ENCODE results near the gene ROPN1L. TPM values are rescaled to one million over a fixed set of nuclear protein-coding genes. Genes with fewer than 3 reads are reported as not detected.

ROPN1L gene
- total RNA-seq, 1 donor from 2014 or later: not detected

DNA sequence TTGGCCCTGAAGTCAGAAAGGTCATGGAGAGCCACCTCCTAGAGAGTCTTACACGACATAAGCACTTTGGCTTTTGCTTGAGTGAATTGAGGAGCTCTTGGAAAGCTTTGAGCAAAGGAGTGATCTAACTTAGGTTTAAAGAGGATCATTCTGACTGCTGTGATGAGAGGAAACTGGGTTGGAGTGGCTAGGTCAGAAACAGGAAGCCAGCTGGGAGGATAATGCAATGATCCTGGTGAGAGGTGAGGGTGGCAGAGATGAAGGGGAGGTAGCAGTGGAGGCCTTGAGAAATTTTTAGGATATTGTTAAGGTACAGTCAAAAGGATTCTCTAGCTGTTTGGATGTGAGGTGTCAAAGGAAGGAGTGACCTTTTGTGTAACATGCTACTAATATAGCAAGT, 32.2 kb upstream of the ROPN1L start:
- H3K27me3 Mint-ChIP-seq (ENCODE audit: unreplicated experiment): no peaks in the 10 kb centered on the region
- H3K9me3 Mint-ChIP-seq (ENCODE audit: unreplicated experiment): peaks cover 2% of the 10 kb centered on the region
- TF ChIP-seq, protein P1, sequence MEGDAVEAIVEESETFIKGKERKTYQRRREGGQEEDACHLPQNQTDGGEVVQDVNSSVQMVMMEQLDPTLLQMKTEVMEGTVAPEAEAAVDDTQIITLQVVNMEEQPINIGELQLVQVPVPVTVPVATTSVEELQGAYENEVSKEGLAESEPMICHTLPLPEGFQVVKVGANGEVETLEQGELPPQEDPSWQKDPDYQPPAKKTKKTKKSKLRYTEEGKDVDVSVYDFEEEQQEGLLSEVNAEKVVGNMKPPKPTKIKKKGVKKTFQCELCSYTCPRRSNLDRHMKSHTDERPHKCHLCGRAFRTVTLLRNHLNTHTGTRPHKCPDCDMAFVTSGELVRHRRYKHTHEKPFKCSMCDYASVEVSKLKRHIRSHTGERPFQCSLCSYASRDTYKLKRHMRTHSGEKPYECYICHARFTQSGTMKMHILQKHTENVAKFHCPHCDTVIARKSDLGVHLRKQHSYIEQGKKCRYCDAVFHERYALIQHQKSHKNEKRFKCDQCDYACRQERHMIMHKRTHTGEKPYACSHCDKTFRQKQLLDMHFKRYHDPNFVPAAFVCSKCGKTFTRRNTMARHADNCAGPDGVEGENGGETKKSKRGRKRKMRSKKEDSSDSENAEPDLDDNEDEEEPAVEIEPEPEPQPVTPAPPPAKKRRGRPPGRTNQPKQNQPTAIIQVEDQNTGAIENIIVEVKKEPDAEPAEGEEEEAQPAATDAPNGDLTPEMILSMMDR (IDR thresholded peaks at IDR 0.05; ENCODE audit: partially characterized antibody, unreplicated experiment): no peak
- no peak for DNase-seq
- H3K4me1 Mint-ChIP-seq (ENCODE audit: low read depth, unreplicated experiment): no peaks in the 10 kb centered on the region
- no peak overlapping the region for H3K27ac Mint-ChIP-seq (ENCODE audit: unreplicated experiment)
- H3K36me3 Mint-ChIP-seq (ENCODE audit: unreplicated experiment): peaks cover 9% of the 10 kb centered on the region
- no peak overlapping the region for H3K4me3 Mint-ChIP-seq (ENCODE audit: unreplicated experiment)

- H3K36me3 Mint-ChIP-seq (ENCODE audit: unreplicated experiment): peaks cover 8% of the 10 kb centered on the region
Observed at GRCh38 chr5:10410662-10411061, 31.0 kb upstream of the ROPN1L start.

DNA sequence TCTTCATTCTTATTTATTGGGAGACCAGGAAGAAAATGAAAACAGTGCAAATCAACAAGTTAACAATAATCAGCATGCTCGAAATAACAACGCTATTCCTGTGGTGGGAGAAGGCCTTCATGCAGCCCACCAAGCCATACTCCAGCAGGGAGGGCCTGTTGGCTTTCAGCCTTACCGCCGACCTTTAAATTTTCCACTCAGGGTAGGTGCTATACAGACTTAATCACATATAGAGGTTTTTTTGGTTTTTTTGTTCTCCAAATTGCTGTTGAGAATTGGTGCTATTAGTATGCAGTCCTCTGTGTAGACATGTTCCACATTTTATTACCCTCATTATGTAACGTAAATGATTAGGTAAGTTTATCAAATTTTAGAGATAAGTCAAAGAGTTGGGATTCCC, 30.3 kb upstream of the ROPN1L start:
- TF ChIP-seq, protein P1 (IDR thresholded peaks at IDR 0.05; ENCODE audit: partially characterized antibody, unreplicated experiment): no peak
- H3K9me3 Mint-ChIP-seq (ENCODE audit: unreplicated experiment): peaks cover 1% of the 10 kb centered on the region
- no peak for DNase-seq
- H3K27me3 Mint-ChIP-seq (ENCODE audit: unreplicated experiment): no peaks in the 10 kb centered on the region
- H3K4me3 Mint-ChIP-seq (ENCODE audit: unreplicated experiment): no peak overlapping the region
- H3K27ac Mint-ChIP-seq (ENCODE audit: unreplicated experiment): no peak overlapping the region
- peaks cover 8% of the 10 kb centered on the region for H3K36me3 Mint-ChIP-seq (ENCODE audit: unreplicated experiment)
- no peaks in the 10 kb centered on the region for H3K4me1 Mint-ChIP-seq (ENCODE audit: low read depth, unreplicated experiment)

More at GRCh38 chr5:10410662-10411061, 31.0 kb upstream of the ROPN1L start:
- Mint-ChIP-seq H3K27ac (ENCODE audit: unreplicated experiment) (no peak overlapping the region), H3K27me3 (ENCODE audit: unreplicated experiment) (no peaks in the 10 kb centered on the region), H3K9me3 (ENCODE audit: unreplicated experiment) (peaks cover 1% of the 10 kb centered on the region), H3K4me3 (ENCODE audit: unreplicated experiment) (no peak overlapping the region), H3K4me1 (ENCODE audit: low read depth, unreplicated experiment) (no peaks in the 10 kb centered on the region)
- DNase-seq: no peak
- TF ChIP-seq, protein P1 (IDR thresholded peaks at IDR 0.05; ENCODE audit: partially characterized antibody, unreplicated experiment): no peak

GRCh38 chr5:10416868-10417267, 24.8 kb upstream of the ROPN1L start:
- Mint-ChIP-seq H3K36me3 (ENCODE audit: unreplicated experiment) (peaks cover 8% of the 10 kb centered on the region), H3K27ac (ENCODE audit: unreplicated experiment) (no peak overlapping the region), H3K4me3 (ENCODE audit: unreplicated experiment) (no peak overlapping the region), H3K9me3 (ENCODE audit: unreplicated experiment) (no peaks in the 10 kb centered on the region), H3K4me1 (ENCODE audit: low read depth, unreplicated experiment) (no peaks in the 10 kb centered on the region), H3K27me3 (ENCODE audit: unreplicated experiment) (no peaks in the 10 kb centered on the region)
- no peak for DNase-seq
- TF ChIP-seq, protein P1 (IDR thresholded peaks at IDR 0.05; ENCODE audit: partially characterized antibody, unreplicated experiment): no peak

- peaks cover 2% of the 10 kb centered on the region for H3K9me3 Mint-ChIP-seq (ENCODE audit: unreplicated experiment)
- peaks cover 4% of the 10 kb centered on the region for H3K36me3 Mint-ChIP-seq (ENCODE audit: unreplicated experiment)
- peaks cover 2% of the 10 kb centered on the region for H3K27me3 Mint-ChIP-seq (ENCODE audit: unreplicated experiment)
- TF ChIP-seq, protein P1 (IDR thresholded peaks at IDR 0.05; ENCODE audit: partially characterized antibody, unreplicated experiment): no peak
- no peak overlapping the region for H3K4me3 Mint-ChIP-seq (ENCODE audit: unreplicated experiment)
- DNase-seq: no peak
- H3K4me1 Mint-ChIP-seq (ENCODE audit: low read depth, unreplicated experiment): peaks cover 4% of the 10 kb centered on the region
- H3K27ac Mint-ChIP-seq (ENCODE audit: unreplicated experiment): no peak overlapping the region
Observed at GRCh38 chr5:10418654-10419345, 22.9 kb upstream of the ROPN1L start.

All from glutamatergic neuron (in vitro differentiated cells).